Fibroblast of gingiva (primary cell): ENCODE results near the gene EPB42.
"Not testable (repeated sequence)": the region's sequence is repeated elsewhere in the genome, so short reads cannot be mapped to it uniquely, and the experiment has no call there.

Experiments
- DNase-seq: peaks from one replicate; pipeline ENCODE4 v3.0.0-alpha.2; 2011; ENCODE audit warnings: low read depth

EPB42 gene

GRCh38 chr15:43185157-43186002, 35.4 kb downstream of the EPB42 start, which contains the start of gene CCNDBP1:
TSS of gene CCNDBP1 (plus strand) at chr15:43185403. CDS start at chr15:43185499, 96 bp downstream.
- DNase-seq, result peak; percentile 85

- no peak for DNase-seq
Observed at GRCh38 chr15:43184407-43185124, 36.3 kb downstream of the EPB42 start.

GRCh38 chr15:43183270-43183669, 37.5 kb downstream of the EPB42 start:
- DNase-seq, result no peak

DNA sequence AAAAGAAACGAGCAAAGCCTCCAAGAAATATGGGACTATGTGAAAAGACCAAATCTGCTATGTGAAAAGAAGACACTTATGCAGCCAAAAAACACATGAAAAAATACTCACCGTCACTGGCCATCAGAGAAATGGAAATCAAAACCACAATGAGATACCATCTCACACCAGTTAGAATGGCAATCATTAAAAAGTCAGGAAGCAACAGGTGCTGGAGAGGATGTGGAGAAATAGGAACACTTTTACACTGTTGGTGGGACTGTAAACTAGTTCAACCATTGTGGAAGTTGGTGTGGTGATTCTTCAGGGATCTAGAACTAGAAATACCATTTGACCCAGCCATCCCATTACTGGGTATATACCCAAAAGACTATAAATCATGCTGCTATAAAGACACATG, 43.7 kb downstream of the EPB42 start:
- DNase-seq, result not testable (repeated sequence)

DNA sequence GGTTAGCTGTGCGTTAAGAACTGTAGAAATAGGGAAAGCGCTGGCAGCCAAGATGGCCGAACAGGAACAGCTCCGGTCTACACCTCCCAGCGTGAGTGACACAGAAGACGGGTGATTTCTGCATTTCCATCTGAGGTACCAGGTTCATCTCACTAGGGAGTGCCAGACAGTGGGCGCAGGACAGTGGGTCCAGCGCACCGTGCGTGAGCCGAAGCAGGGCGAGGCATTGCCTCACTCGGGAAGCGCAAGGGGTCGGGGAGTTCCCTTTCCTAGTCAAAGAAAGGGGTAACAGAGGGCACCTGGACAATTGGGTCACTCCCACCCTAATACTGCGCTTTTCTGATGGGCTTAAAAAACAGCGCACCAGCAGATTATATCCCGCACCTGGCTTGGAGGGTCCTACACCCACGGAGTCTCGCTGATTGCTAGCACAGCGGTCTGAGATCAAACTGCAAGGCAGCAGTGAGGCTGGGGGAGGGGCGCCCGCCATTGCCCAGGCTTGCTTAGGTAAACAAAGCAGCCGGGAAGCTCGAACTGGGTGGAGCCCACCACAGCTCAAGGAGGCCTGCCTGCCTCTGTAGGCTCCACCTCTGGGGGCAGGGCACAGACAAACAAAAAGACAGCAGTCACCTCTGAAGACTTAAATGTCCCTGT, 45.0 kb downstream of the EPB42 start:
- DNase-seq, result not testable (repeated sequence)

DNA sequence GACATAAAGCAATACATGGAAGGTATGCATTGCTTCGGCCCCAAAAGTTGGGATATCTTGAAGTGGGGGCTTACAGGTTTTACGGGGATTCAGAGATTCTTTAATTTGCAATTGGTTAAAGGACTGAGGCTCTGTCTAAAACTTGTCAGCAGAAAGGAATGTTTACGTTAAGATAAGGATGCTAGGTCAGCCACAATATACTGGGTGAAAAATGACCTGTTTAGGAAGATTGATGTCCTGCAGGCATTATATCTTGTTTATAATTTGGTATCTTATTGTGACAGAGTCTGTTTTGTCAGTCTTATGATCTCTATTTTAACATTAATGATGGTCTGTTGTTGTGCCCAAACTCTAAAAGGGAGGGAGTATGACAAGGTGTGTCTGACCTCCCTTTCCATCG, 50.9 kb downstream of the EPB42 start:
- DNase-seq, result no peak

- peak; percentile 2 for DNase-seq
Observed at GRCh38 chr15:43168192-43169107, 52.4 kb downstream of the EPB42 start.

DNA sequence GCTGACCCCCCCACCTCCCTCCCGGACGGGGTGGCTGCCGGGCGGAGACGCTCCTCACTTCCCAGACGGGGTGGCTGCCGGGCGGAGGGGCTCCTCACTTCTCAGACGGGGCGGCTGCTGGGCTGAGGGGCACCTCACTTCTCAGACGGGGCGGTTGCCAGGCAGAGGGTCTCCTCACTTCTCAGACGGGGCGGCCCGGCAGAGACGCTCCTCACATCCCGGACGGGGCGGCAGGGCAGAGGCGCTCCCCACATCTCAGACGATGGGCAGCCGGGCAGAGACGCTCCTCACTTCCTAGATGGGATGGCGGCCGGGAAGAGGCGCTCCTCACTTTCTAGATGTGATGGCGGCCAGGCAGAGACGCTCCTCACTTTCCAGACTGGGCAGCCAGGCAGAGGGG, 53.6 kb downstream of the EPB42 start:
- not testable (repeated sequence) for DNase-seq

DNA sequence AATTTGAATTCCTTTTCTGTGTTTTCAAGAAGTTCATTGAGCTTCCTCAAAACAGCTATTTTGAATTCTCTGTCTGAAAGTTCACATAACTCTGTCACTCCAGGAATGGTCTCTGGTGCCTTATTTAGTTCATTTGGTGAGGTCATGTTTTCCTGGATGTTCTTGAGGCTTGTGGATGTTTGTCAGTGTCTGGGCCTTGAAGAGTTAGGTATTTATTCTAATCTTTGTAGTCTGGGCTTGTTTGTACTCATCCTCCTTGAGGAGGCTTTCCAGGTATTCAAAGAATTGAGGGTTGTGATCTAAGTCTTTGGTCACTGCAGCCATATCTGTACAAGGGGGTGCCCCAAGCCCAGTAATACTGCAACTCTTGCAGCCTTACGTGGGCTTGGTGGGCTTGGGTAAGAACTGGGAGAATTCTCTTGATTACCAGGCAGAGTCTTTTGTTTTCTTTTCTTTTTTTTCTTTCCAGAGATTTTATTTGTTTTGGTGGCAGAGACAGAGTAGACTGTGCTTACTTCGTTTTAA, 55.0 kb downstream of the EPB42 start:
- no peak for DNase-seq

DNA sequence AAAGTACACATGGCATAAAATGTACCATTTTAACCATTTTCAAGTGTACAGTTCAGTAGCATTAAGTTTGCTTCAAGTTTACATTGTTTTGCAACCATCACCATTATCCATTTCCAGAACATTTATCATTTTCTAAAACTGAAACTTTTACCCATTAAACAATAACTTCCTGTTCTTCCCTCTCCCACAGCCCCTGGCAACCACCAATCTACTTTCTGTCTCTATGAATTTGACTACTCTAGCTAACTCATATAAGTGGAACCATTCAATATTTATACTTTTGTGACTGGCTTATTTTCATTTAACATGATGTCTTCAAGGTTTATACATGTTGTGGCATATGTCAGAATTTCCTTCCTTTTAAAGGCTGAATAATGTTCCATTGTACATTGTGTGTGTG, 67.5 kb downstream of the EPB42 start:
- no peak for DNase-seq

DNA sequence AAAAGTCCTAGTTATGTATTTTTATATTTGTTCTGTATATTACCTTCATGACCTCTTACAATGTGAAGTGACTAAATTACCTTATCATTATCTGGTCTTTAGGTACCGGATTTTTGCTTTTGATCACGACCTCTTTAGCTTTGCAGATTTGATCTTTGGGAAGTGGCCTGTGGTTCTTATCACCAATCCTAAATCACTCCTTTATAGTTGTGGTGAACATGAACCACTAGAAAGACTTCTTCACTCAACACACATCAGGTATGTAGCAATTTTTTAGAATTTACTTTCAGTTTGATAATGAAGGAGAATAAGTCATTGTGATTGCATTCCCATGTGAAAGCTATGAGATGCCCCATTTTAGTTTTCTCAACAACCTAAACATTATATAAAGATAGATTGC, 69.1 kb downstream of the EPB42 start:
- no peak for DNase-seq

DNA sequence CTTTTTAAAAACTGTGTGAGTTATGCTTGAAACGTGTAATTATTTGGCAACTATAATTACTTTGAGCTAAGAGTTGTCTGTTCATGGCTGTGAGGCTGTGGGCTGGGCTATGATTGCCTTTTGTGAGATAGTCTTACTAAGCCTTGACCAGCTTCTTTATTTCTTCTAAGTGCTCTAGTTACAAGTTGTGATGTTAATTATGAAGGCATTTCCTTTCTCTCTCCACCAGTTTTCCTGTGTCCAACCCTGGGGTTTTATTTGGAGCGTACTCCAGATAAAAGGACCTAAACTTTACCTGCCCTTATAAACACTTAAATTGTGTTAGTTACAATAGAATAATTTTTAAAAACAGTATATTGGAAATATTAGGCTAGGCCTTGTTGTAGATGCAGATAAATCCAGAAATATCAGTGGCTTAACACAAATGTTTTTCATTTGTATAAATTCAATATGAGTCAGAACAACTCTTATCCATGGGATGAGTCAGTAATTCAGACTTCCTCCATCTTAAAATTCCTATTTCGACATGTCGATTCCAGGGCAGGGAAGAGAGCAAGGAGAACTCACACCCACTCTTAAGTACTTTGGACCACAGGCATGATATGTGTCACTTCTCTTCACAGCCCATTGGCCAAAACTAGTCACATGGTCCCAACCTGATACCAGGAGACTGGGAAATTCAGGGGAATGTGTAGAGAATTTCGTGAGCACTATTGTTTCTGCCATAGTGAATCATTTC, 70.5 kb downstream of the EPB42 start:
- peak; percentile 91 for DNase-seq
